Astrocyte of the cerebellum (primary cell): ENCODE measurements around the gene ZNF829.

Experiments
- DNase-seq: peaks from one replicate; pipeline ENCODE4 v3.0.0-alpha.2; 2011; ENCODE audit warnings: low read depth
- H3K4me3 ChIP-seq: 2 replicates; pipeline ENCODE4 v1.5.1; 2011; ENCODE audit warnings: mild to moderate bottlenecking, low read depth, low read length, moderate library complexity
- CTCF ChIP-seq: IDR thresholded peaks from 2 replicates; pipeline ENCODE4 v1.5.1; 2012; ENCODE audit warnings: low read length, low read depth, moderate library complexity, mild to moderate bottlenecking; ENCODE audit errors: missing control alignments
- in situ Hi-C: cut with HindIII; loops from 2 replicates; pipeline ENCODE4 v1.10.0; 2017; ENCODE audit warnings: low sequenced_read_pairs

Gene ZNF829

GRCh38 chr19:36851898-36852297 is 64.2 kb downstream of the ZNF829 start:
- in situ Hi-C loops = no loop called here
- peak overlapping the region; percentile 99 for H3K4me3 ChIP-seq
- TF ChIP-seq CTCF = no peak
- DNase-seq = no peak

GRCh38 chr19:36850559-36851442 is 65.3 kb downstream of the ZNF829 start, which contains the start of gene ZNF345:
Gene ZNF345, plus strand, starts transcription at chr19:36850876. Its CDS starts 25,955 bp downstream, at chr19:36876831.
- no peak for TF ChIP-seq CTCF

GRCh38 chr19:36849701-36850558 is 66.2 kb downstream of the ZNF829 start:
- in situ Hi-C loops = no loop called here
- no peak for TF ChIP-seq CTCF
- H3K4me3 ChIP-seq = peak overlapping the region; percentile 99
- DNase-seq = peak; percentile 76

More at GRCh38 chr19:36850559-36851442, 65.3 kb downstream of the ZNF829 start, which contains the start of gene ZNF345:
- in situ Hi-C loops = no loop called here
- H3K4me3 ChIP-seq = peak within 1 kb of the TSS; percentile 99
- peak; percentile 90 for DNase-seq

GRCh38 chr19:36847968-36848367 is 68.1 kb downstream of the ZNF829 start:
- in situ Hi-C loops = no loop called here
- no peak for TF ChIP-seq CTCF
- no peak overlapping the region for H3K4me3 ChIP-seq
- DNase-seq = no peak

- peak overlapping the region; percentile 71 for H3K4me3 ChIP-seq
- no peak for TF ChIP-seq CTCF
- in situ Hi-C loops = no loop called here
- no peak for DNase-seq
Observed at GRCh38 chr19:36838784-36839324, 77.2 kb downstream of the ZNF829 start.
